HEK293T (cell line): Measurements from ENCODE around the gene SOCS4.

Experiments used
- CTCF ChIA-PET: fragments of 350-600 bp; formaldehyde crosslinking; extraction: SDS; loops from one replicate; lab custom pipeline; 2021; ENCODE audit warnings: antibody characterized with exemption, inconsistent platforms; lab: Yijun Ruan, JAX
- POLR2A ChIA-PET: fragments of 350-600 bp; formaldehyde crosslinking; extraction: SDS; loops from one replicate; lab custom pipeline; 2020; ENCODE audit warnings: antibody characterized with exemption, inconsistent platforms; lab: Yijun Ruan, JAX
- DNase-seq: peaks from one replicate; pipeline ENCODE4 v3.0.0; 2012; ENCODE audit warnings: mixed read lengths; ENCODE audit errors: extremely low spot score
- ARNT ChIP-seq: fragments of 450-650 bp; IDR thresholded peaks from 2 replicates; pipeline ENCODE4 v1.6.1; 2017; ENCODE audit warnings: mild to moderate bottlenecking
- BHLHE40 ChIP-seq: fragments of 450-650 bp; IDR thresholded peaks from 2 replicates; pipeline ENCODE4 v1.6.1; 2016; ENCODE audit warnings: mild to moderate bottlenecking, moderate library complexity, borderline replicate concordance
- CTBP1 ChIP-seq: fragments of 450-650 bp; IDR thresholded peaks from 2 replicates; pipeline ENCODE4 v1.6.1; 2016; ENCODE audit warnings: borderline replicate concordance
- ELF4 ChIP-seq: fragments of 450-650 bp; IDR thresholded peaks from 2 replicates; pipeline ENCODE4 v1.6.1; 2017; ENCODE audit warnings: antibody characterized with exemption
- FOXA1 ChIP-seq: fragments of 450-650 bp; IDR thresholded peaks from 2 replicates; pipeline ENCODE4 v1.6.1; 2016; ENCODE audit warnings: mild to moderate bottlenecking
- FOXK2 ChIP-seq: fragments of 450-650 bp; IDR thresholded peaks from 2 replicates; pipeline ENCODE4 v1.6.1; 2016; ENCODE audit warnings: mild to moderate bottlenecking
- FOXM1 ChIP-seq: fragments of 450-650 bp; IDR thresholded peaks from 2 replicates; pipeline ENCODE4 v1.6.1; 2017; ENCODE audit warnings: mild to moderate bottlenecking, borderline replicate concordance
- HDGF ChIP-seq: fragments of 450-650 bp; IDR thresholded peaks from 2 replicates; pipeline ENCODE4 v1.6.1; 2017; ENCODE audit warnings: antibody characterized with exemption, borderline replicate concordance
- L3MBTL2 ChIP-seq: fragments of 450-650 bp; conservative IDR thresholded peaks from 2 replicates; pipeline ENCODE4 v1.6.1; 2016; ENCODE audit warnings: mild to moderate bottlenecking
- LEF1 ChIP-seq: fragments of 450-650 bp; IDR thresholded peaks from 2 replicates; pipeline ENCODE4 v1.6.1; 2017; ENCODE audit warnings: mild to moderate bottlenecking, borderline replicate concordance
- NFRKB ChIP-seq: fragments of 450-650 bp; IDR thresholded peaks from 2 replicates; pipeline ENCODE4 v1.6.1; 2016; ENCODE audit warnings: mild to moderate bottlenecking, moderate library complexity
- PKNOX1 ChIP-seq: fragments of 450-650 bp; IDR thresholded peaks from 2 replicates; pipeline ENCODE4 v1.6.1; 2016
- SP1 ChIP-seq: fragments of 450-650 bp; IDR thresholded peaks from 2 replicates; pipeline ENCODE4 v1.6.1; 2017
- SUZ12 ChIP-seq: fragments of 450-650 bp; IDR thresholded peaks from 2 replicates; pipeline ENCODE4 v1.6.1; 2016; ENCODE audit warnings: mild to moderate bottlenecking
- TARDBP ChIP-seq: fragments of 450-650 bp; IDR thresholded peaks from 2 replicates; pipeline ENCODE4 v1.6.1; 2016
- ZNF384 ChIP-seq: fragments of 450-650 bp; IDR thresholded peaks from 2 replicates; pipeline ENCODE4 v1.6.1; 2016

The SOCS4 gene

GRCh38 chr14:55026793-55027561, at the start of gene SOCS4, which contains the start of gene WDHD1:
SOCS4 (plus strand) TSS chr14:55027236; CDS start chr14:55043042, 15,806 bp downstream.
WDHD1 (minus strand) TSS chr14:55027099; CDS start chr14:55026787, 312 bp downstream.
- POLR2A ChIA-PET: interaction anchor here (0.7 to 3.5 kb wide), 26 partner anchors 11 to 165 kb away, joined by 3 to 52 read pairs (median 4); partner anchors contain the start of genes DLGAP5 and MAPK1IP1L
- DNase-seq: peak; percentile 95
- TF ChIP-seq FOXA1 (no peak), TARDBP (peak; percentile 61; the same call in 1 of the 2 replicates), ZNF384 (no peak), CTBP1 (peak; percentile 52; the same call in 1 of the 2 replicates), BHLHE40 (no peak), L3MBTL2 (peak; percentile 95), FOXM1 (no peak), SP1 (no peak), NFRKB (no peak), ARNT (no peak), ELF4 (peak; percentile 95), FOXK2 (no peak), LEF1 (no peak), SUZ12 (no peak), PKNOX1 (no peak), HDGF (no peak)
- CTCF ChIA-PET: interaction anchor here (0.8 to 1.4 kb wide), 2 partner anchors 12 to 24 kb away, joined by 4 read pairs; partner anchors contain the start of gene MAPK1IP1L

GRCh38 chr14:54979039-54979438, 48.0 kb upstream of the SOCS4 start:
- ChIA-PET CTCF (interaction anchor here (0.6 kb wide), 1 partner anchor 21 kb away, joined by 3 read pairs; no protein-coding TSS in a partner anchor), POLR2A (no interaction called here)
- TF ChIP-seq LEF1 (no peak), SP1 (no peak), PKNOX1 (no peak), TARDBP (no peak), ELF4 (no peak), L3MBTL2 (no peak), ZNF384 (no peak), FOXM1 (no peak), HDGF (no peak), ARNT (no peak), NFRKB (no peak), CTBP1 (no peak)
- no peak for DNase-seq

GRCh38 chr14:54981698-54982097, 45.3 kb upstream of the SOCS4 start:
- ChIA-PET CTCF (interaction anchor here (0.6 kb wide), 1 partner anchor 57 kb away, joined by 3 read pairs; no protein-coding TSS in a partner anchor), POLR2A (no interaction called here)
- no peak for TF ChIP-seq FOXM1
- TF ChIP-seq ELF4: no peak
- TF ChIP-seq SUZ12: no peak
- TF ChIP-seq ZNF384: no peak
- TF ChIP-seq TARDBP: no peak
- TF ChIP-seq HDGF: no peak
- TF ChIP-seq SP1: no peak
- DNase-seq: no peak

- DNase-seq: no peak
- ChIA-PET CTCF (interaction anchor here (1.2 kb wide), 1 partner anchor 8 kb away, joined by 3 read pairs; no protein-coding TSS in a partner anchor), POLR2A (no interaction called here)
- TF ChIP-seq NFRKB: no peak
- no peak for TF ChIP-seq PKNOX1
- no peak for TF ChIP-seq FOXA1
These were observed 41.9 kb upstream of the SOCS4 start for GRCh38 chr14:54985156-54985555.

- no peak for DNase-seq
- ChIA-PET CTCF (no interaction called here), POLR2A (no interaction called here)
- TF ChIP-seq ARNT (no peak), TARDBP (no peak), LEF1 (no peak), HDGF (no peak), PKNOX1 (no peak), FOXA1 (no peak), NFRKB (no peak), SUZ12 (no peak), ELF4 (no peak), FOXK2 (no peak), CTBP1 (no peak), L3MBTL2 (no peak), ZNF384 (no peak), SP1 (no peak), BHLHE40 (no peak), FOXM1 (no peak)
These were observed 26.7 kb upstream of the SOCS4 start for GRCh38 chr14:55000381-55000780.
